ENCODE results near the gene OR2T10.

OR2T10 gene

GRCh38 chr1:248627971-248628844, 30.7 kb upstream of the OR2T10 start:
- Histone ChIP-seq H3K4me3 (ENCODE audit: low read depth in 1 of 2, low read length in 2 of 2) (no peak overlapping the region), H3K9ac (ENCODE audit: low read depth in 1 of 2, low read length in 2 of 2) (no peak overlapping the region), H3K27ac (ENCODE audit: low read depth, low read length) (no peak overlapping the region), H3K27me3 (ENCODE audit: control insufficient read depth in 1 of 2, insufficient read depth in 2 of 2, low read length in 2 of 2) (no peaks in the 10 kb centered on the region), H3K4me1 (ENCODE audit: control insufficient read depth in 1 of 2, insufficient read depth in 2 of 2, low read length in 2 of 2) (peaks cover 0 to 4% of the 10 kb centered on the region in 2 donors), H3K36me3 (ENCODE audit: control insufficient read depth in 1 of 2, insufficient read depth in 2 of 2, low read length in 2 of 2) (no peaks in the 10 kb centered on the region), H3K9me3 (ENCODE audit: control insufficient read depth in 1 of 2, low read length in 2 of 2) (no peaks in the 10 kb centered on the region)

- H3K27ac ChIP-seq (ENCODE audit: low read depth, low read length) = no peak overlapping the region
- H3K4me3 ChIP-seq (ENCODE audit: low read depth in 1 of 2, low read length in 2 of 2) = no peak overlapping the region
- H3K9ac ChIP-seq (ENCODE audit: low read depth in 1 of 2, low read length in 2 of 2) = no peak overlapping the region
- H3K9me3 ChIP-seq (ENCODE audit: control insufficient read depth in 1 of 2, low read length in 2 of 2) = no peaks in the 10 kb centered on the region
- no peaks in the 10 kb centered on the region for H3K4me1 ChIP-seq (ENCODE audit: control insufficient read depth in 1 of 2, insufficient read depth in 2 of 2, low read length in 2 of 2)
- no peaks in the 10 kb centered on the region for H3K27me3 ChIP-seq (ENCODE audit: control insufficient read depth in 1 of 2, insufficient read depth in 2 of 2, low read length in 2 of 2)
- no peaks in the 10 kb centered on the region for H3K36me3 ChIP-seq (ENCODE audit: control insufficient read depth in 1 of 2, insufficient read depth in 2 of 2, low read length in 2 of 2)
Measured at GRCh38 chr1:248625971-248626370, 28.5 kb upstream of the OR2T10 start.

- Histone ChIP-seq H3K27me3 (ENCODE audit: control insufficient read depth in 1 of 2, insufficient read depth in 2 of 2, low read length in 2 of 2) (no peaks in the 10 kb centered on the region), H3K36me3 (ENCODE audit: control insufficient read depth in 1 of 2, insufficient read depth in 2 of 2, low read length in 2 of 2) (no peaks in the 10 kb centered on the region), H3K4me1 (ENCODE audit: control insufficient read depth in 1 of 2, insufficient read depth in 2 of 2, low read length in 2 of 2) (no peaks in the 10 kb centered on the region), H3K27ac (ENCODE audit: low read depth, low read length) (no peak overlapping the region), H3K4me3 (ENCODE audit: low read depth in 1 of 2, low read length in 2 of 2) (no peak overlapping the region), H3K9ac (ENCODE audit: low read depth in 1 of 2, low read length in 2 of 2) (no peak overlapping the region), H3K9me3 (ENCODE audit: control insufficient read depth in 1 of 2, low read length in 2 of 2) (no peaks in the 10 kb centered on the region)
Measured at GRCh38 chr1:248625166-248625565, 27.7 kb upstream of the OR2T10 start.

- no peaks in the 10 kb centered on the region for H3K4me1 ChIP-seq (ENCODE audit: control insufficient read depth in 1 of 2, insufficient read depth in 2 of 2, low read length in 2 of 2)
- no peak overlapping the region for H3K4me3 ChIP-seq (ENCODE audit: low read depth in 1 of 2, low read length in 2 of 2)
- no peak overlapping the region for H3K27ac ChIP-seq (ENCODE audit: low read depth, low read length)
Measured at GRCh38 chr1:248622570-248623001, 25.1 kb upstream of the OR2T10 start.

GRCh38 chr1:248621770-248622169, 24.3 kb upstream of the OR2T10 start:
- Histone ChIP-seq H3K9me3 (ENCODE audit: control insufficient read depth in 1 of 2, low read length in 2 of 2) (no peaks in the 10 kb centered on the region), H3K27me3 (ENCODE audit: control insufficient read depth in 1 of 2, insufficient read depth in 2 of 2, low read length in 2 of 2) (no peaks in the 10 kb centered on the region), H3K4me1 (ENCODE audit: control insufficient read depth in 1 of 2, insufficient read depth in 2 of 2, low read length in 2 of 2) (no peaks in the 10 kb centered on the region), H3K36me3 (ENCODE audit: control insufficient read depth in 1 of 2, insufficient read depth in 2 of 2, low read length in 2 of 2) (no peaks in the 10 kb centered on the region), H3K4me3 (ENCODE audit: low read depth in 1 of 2, low read length in 2 of 2) (no peak overlapping the region), H3K27ac (ENCODE audit: low read depth, low read length) (no peak overlapping the region), H3K9ac (ENCODE audit: low read depth in 1 of 2, low read length in 2 of 2) (no peak overlapping the region)

More at GRCh38 chr1:248622570-248623001, 25.1 kb upstream of the OR2T10 start:
- Histone ChIP-seq H3K9ac (ENCODE audit: low read depth in 1 of 2, low read length in 2 of 2) (no peak overlapping the region), H3K27me3 (ENCODE audit: control insufficient read depth in 1 of 2, insufficient read depth in 2 of 2, low read length in 2 of 2) (no peaks in the 10 kb centered on the region), H3K9me3 (ENCODE audit: control insufficient read depth in 1 of 2, low read length in 2 of 2) (no peaks in the 10 kb centered on the region), H3K36me3 (ENCODE audit: control insufficient read depth in 1 of 2, insufficient read depth in 2 of 2, low read length in 2 of 2) (no peaks in the 10 kb centered on the region)

DNA sequence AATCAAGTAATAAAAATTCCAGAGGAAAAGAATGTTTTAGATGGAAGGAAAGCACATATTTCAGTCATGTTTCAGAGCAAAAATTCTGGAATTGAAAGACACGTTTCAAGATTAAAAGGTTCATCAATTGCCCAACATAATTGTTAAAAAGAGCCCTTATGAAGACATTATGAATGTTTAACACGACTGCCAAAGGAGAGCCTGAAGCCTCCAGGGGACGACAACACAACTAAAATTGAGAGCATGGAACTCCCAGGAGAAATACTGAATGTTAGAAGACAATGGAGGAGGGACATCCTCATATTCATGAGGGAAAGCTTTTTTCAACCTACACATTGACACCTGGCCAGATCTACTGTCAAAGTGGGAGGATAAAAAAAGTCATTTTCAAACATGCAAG, 21.4 kb upstream of the OR2T10 start:
- H3K27me3 ChIP-seq (ENCODE audit: control insufficient read depth in 1 of 2, insufficient read depth in 2 of 2, low read length in 2 of 2) = no peaks in the 10 kb centered on the region
- no peaks in the 10 kb centered on the region for H3K4me1 ChIP-seq (ENCODE audit: control insufficient read depth in 1 of 2, insufficient read depth in 2 of 2, low read length in 2 of 2)
- no peaks in the 10 kb centered on the region for H3K36me3 ChIP-seq (ENCODE audit: control insufficient read depth in 1 of 2, insufficient read depth in 2 of 2, low read length in 2 of 2)
- no peaks in the 10 kb centered on the region for H3K9me3 ChIP-seq (ENCODE audit: control insufficient read depth in 1 of 2, low read length in 2 of 2)
- no peak overlapping the region for H3K4me3 ChIP-seq (ENCODE audit: low read depth in 1 of 2, low read length in 2 of 2)
- no peak overlapping the region for H3K9ac ChIP-seq (ENCODE audit: low read depth in 1 of 2, low read length in 2 of 2)
- H3K27ac ChIP-seq (ENCODE audit: low read depth, low read length) = no peak overlapping the region

GRCh38 chr1:248618119-248618518, 20.6 kb upstream of the OR2T10 start:
- Histone ChIP-seq H3K4me3 (ENCODE audit: low read depth in 1 of 2, low read length in 2 of 2) (no peak overlapping the region), H3K36me3 (ENCODE audit: control insufficient read depth in 1 of 2, insufficient read depth in 2 of 2, low read length in 2 of 2) (no peaks in the 10 kb centered on the region), H3K27ac (ENCODE audit: low read depth, low read length) (no peak overlapping the region), H3K4me1 (ENCODE audit: control insufficient read depth in 1 of 2, insufficient read depth in 2 of 2, low read length in 2 of 2) (no peaks in the 10 kb centered on the region), H3K27me3 (ENCODE audit: control insufficient read depth in 1 of 2, insufficient read depth in 2 of 2, low read length in 2 of 2) (no peaks in the 10 kb centered on the region), H3K9me3 (ENCODE audit: control insufficient read depth in 1 of 2, low read length in 2 of 2) (no peaks in the 10 kb centered on the region), H3K9ac (ENCODE audit: low read depth in 1 of 2, low read length in 2 of 2) (no peak overlapping the region)

DNA sequence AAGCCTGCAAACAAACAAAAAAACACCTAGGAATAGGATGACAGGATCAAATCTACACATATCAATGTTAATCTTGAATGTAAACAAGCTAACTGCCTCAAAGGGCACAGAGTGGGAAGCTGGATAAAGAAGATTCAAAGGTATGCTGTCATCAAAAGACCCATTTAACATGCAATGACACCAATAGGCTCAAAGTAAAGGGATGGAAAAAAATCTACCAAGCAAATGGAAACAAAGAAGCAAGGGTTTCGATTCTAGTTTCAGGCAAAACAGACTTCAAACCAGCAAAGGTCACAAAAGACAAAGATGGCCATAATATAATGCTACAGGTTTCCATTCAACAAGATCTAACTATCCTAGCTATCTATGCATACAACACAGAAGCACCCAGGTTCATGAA, 16.2 kb upstream of the OR2T10 start:
- H3K4me1 ChIP-seq (ENCODE audit: control insufficient read depth in 1 of 2, insufficient read depth in 2 of 2, low read length in 2 of 2) = no peaks in the 10 kb centered on the region
- H3K36me3 ChIP-seq (ENCODE audit: control insufficient read depth in 1 of 2, insufficient read depth in 2 of 2, low read length in 2 of 2) = no peaks in the 10 kb centered on the region
- no peak overlapping the region for H3K4me3 ChIP-seq (ENCODE audit: low read depth in 1 of 2, low read length in 2 of 2)
- no peaks in the 10 kb centered on the region for H3K9me3 ChIP-seq (ENCODE audit: control insufficient read depth in 1 of 2, low read length in 2 of 2)
- no peaks in the 10 kb centered on the region for H3K27me3 ChIP-seq (ENCODE audit: control insufficient read depth in 1 of 2, insufficient read depth in 2 of 2, low read length in 2 of 2)
- no peak overlapping the region for H3K9ac ChIP-seq (ENCODE audit: low read depth in 1 of 2, low read length in 2 of 2)
- H3K27ac ChIP-seq (ENCODE audit: low read depth, low read length) = no peak overlapping the region

- Histone ChIP-seq H3K9ac (ENCODE audit: low read depth in 1 of 2, low read length in 2 of 2) (no peak overlapping the region), H3K9me3 (ENCODE audit: control insufficient read depth in 1 of 2, low read length in 2 of 2) (no peaks in the 10 kb centered on the region), H3K27me3 (ENCODE audit: control insufficient read depth in 1 of 2, insufficient read depth in 2 of 2, low read length in 2 of 2) (no peaks in the 10 kb centered on the region), H3K27ac (ENCODE audit: low read depth, low read length) (no peak overlapping the region), H3K36me3 (ENCODE audit: control insufficient read depth in 1 of 2, insufficient read depth in 2 of 2, low read length in 2 of 2) (no peaks in the 10 kb centered on the region), H3K4me1 (ENCODE audit: control insufficient read depth in 1 of 2, insufficient read depth in 2 of 2, low read length in 2 of 2) (no peaks in the 10 kb centered on the region), H3K4me3 (ENCODE audit: low read depth in 1 of 2, low read length in 2 of 2) (no peak overlapping the region)
Measured at GRCh38 chr1:248611883-248612414, 14.4 kb upstream of the OR2T10 start.

- H3K4me3 ChIP-seq (ENCODE audit: low read depth in 1 of 2, low read length in 2 of 2) = no peak overlapping the region
- H3K27ac ChIP-seq (ENCODE audit: low read depth, low read length) = no peak overlapping the region
- no peaks in the 10 kb centered on the region for H3K4me1 ChIP-seq (ENCODE audit: control insufficient read depth in 1 of 2, insufficient read depth in 2 of 2, low read length in 2 of 2)
- no peaks in the 10 kb centered on the region for H3K9me3 ChIP-seq (ENCODE audit: control insufficient read depth in 1 of 2, low read length in 2 of 2)
- no peaks in the 10 kb centered on the region for H3K36me3 ChIP-seq (ENCODE audit: control insufficient read depth in 1 of 2, insufficient read depth in 2 of 2, low read length in 2 of 2)
- no peaks in the 10 kb centered on the region for H3K27me3 ChIP-seq (ENCODE audit: control insufficient read depth in 1 of 2, insufficient read depth in 2 of 2, low read length in 2 of 2)
- H3K9ac ChIP-seq (ENCODE audit: low read depth in 1 of 2, low read length in 2 of 2) = no peak overlapping the region
Measured at GRCh38 chr1:248610301-248610700, 12.8 kb upstream of the OR2T10 start.

Measured in duodenal mucosa (tissue), 2 donors.